ENCODE results near the gene SNX8. TPM values are rescaled to one million over a fixed set of nuclear protein-coding genes. Genes with fewer than 3 reads are reported as not detected.

The SNX8 gene
- total and polyA plus RNA-seq, 2 donors (not counting 3 experiments of a cell fraction or from before 2014, with no cell fraction given), result 24.5 to 50.3 TPM

GRCh38 chr7:2229467-2229866 is 84.8 kb downstream of the SNX8 start:
- no peak overlapping the region for H3K27ac ChIP-seq (ENCODE audit: insufficient read depth, low read depth, low read length)
- dilution Hi-C loops (cut with MboI; ENCODE audit: extremely low pct_ligation_motif_present, low sequenced_read_pairs), result no loop called here
- CTCF ChIA-PET, result interaction anchor here (1.0 kb wide), 1 partner anchor 19 kb away, joined by 4 read pairs; no protein-coding TSS in a partner anchor
- H3K27me3 ChIP-seq (ENCODE audit: control insufficient read depth in 2 of 2, insufficient read depth in 2 of 2, low read length in 2 of 2), result no peaks in the 10 kb centered on the region
- peaks cover 4 to 19% of the 10 kb centered on the region in 2 experiments for H3K36me3 ChIP-seq (ENCODE audit: control insufficient read depth in 2 of 2, extremely low read depth in 1 of 2, insufficient read depth in 2 of 2, low read length in 2 of 2)
- no peak overlapping the region for H3K9ac ChIP-seq (replicated peaks; ENCODE audit: extremely low read depth, insufficient read depth, low read length)
- no peaks in the 10 kb centered on the region for H4K20me1 ChIP-seq (replicated peaks; ENCODE audit: control insufficient read depth, extremely low read depth, insufficient read depth, low read length)
- H3K9me1 ChIP-seq (replicated peaks; ENCODE audit: control insufficient read depth, extremely low read depth, insufficient read depth, low read length), result no peaks in the 10 kb centered on the region
- POLR2A ChIA-PET, result no interaction called here
- no peak overlapping the region for H2AFZ ChIP-seq (ENCODE audit: low read depth, low read length)
- DNase-seq (ENCODE audit: low read depth, low spot score) (no peak), FAIRE-seq (no peak)
- peaks cover 19% of the 10 kb centered on the region for H3K4me1 ChIP-seq (ENCODE audit: control insufficient read depth, extremely low read depth, insufficient read depth, low read length)
- intact Hi-C loops (cut with micrococcal nuclease), result no loop called here
- no peak for TF ChIP-seq POLR2AphosphoS5 (IDR thresholded peaks at IDR 0.05; ENCODE audit: insufficient read depth, low read depth, low read length)
- TF ChIP-seq FOS (IDR thresholded peaks at IDR 0.05; ENCODE audit: borderline replicate concordance, insufficient read depth, low read length), result no peak
- TF ChIP-seq GATA2 (IDR thresholded peaks at IDR 0.05; ENCODE audit: insufficient read depth, insufficient read length, low read depth, low read length), result no peak
- TF ChIP-seq MYC (IDR thresholded peaks at IDR 0.05; ENCODE audit: low read depth, low read length), result no peak
- TF ChIP-seq CTCF (IDR thresholded peaks at IDR 0.05; ENCODE audit: extremely low read depth in 1 of 2, insufficient read depth in 1 of 2, low read depth in 1 of 2, low read length in 2 of 2), result no peak
- no peak for TF ChIP-seq EZH2 (IDR thresholded peaks at IDR 0.05; ENCODE audit: borderline replicate concordance, low read depth, low read length, severe bottlenecking)
- TF ChIP-seq JUN (IDR thresholded peaks at IDR 0.05; ENCODE audit: borderline replicate concordance, insufficient read depth, insufficient read length, low read depth), result no peak
- TF ChIP-seq POLR2A (IDR thresholded peaks at IDR 0.05; ENCODE audit: low read depth, low read length), result no peak
- no peak for TF ChIP-seq MAX (IDR thresholded peaks at IDR 0.05; ENCODE audit: insufficient read depth, insufficient read length)
- BruUV-seq (replicated peaks), result no TSS peak
- H3K9me3 ChIP-seq (replicated peaks; ENCODE audit: control insufficient read depth, insufficient read depth, low read length), result no peaks in the 10 kb centered on the region
- no peak overlapping the region for H3K4me2 ChIP-seq (ENCODE audit: insufficient read depth, low read length)
- no peak overlapping the region for H3K4me3 ChIP-seq (replicated peaks in 1 of 3; ENCODE audit: insufficient read depth in 1 of 3, low read depth in 1 of 3, low read length in 3 of 3)
- peaks cover 25% of the 10 kb centered on the region for H3K79me2 ChIP-seq (ENCODE audit: control insufficient read depth, insufficient read depth, low read length)

All from endothelial cell of umbilical vein (primary cell).